ENCODE measurements around the gene ZNF546. TPM values are rescaled to one million over a fixed set of nuclear protein-coding genes. Genes with fewer than 3 reads are reported as not detected.
"Not testable (repeated sequence)": the region's sequence is repeated elsewhere in the genome, so short reads cannot be mapped to it uniquely, and the experiment has no call there.

The ZNF546 gene
- total RNA-seq = 10 to 100 TPM in 1 of 2 donors, 1 to 10 TPM in 1; 4.3 to 10.6 TPM
- polyA plus RNA-seq = 1 to 10 TPM in 1 of 2 donors, under 1 TPM in 1; 0.50 to 1.9 TPM
- long read RNA-seq, donor 1, partial matches to known transcripts = 1 of 2 reads
- long read RNA-seq, donor 1, other reads (novel, unspliced or antisense) = 1 of 2 reads
- long read RNA-seq, donor 2, partial matches to known transcripts = 2 of 6 reads
- long read RNA-seq, donor 2, other reads (novel, unspliced or antisense) = 4 of 6 reads

DNA sequence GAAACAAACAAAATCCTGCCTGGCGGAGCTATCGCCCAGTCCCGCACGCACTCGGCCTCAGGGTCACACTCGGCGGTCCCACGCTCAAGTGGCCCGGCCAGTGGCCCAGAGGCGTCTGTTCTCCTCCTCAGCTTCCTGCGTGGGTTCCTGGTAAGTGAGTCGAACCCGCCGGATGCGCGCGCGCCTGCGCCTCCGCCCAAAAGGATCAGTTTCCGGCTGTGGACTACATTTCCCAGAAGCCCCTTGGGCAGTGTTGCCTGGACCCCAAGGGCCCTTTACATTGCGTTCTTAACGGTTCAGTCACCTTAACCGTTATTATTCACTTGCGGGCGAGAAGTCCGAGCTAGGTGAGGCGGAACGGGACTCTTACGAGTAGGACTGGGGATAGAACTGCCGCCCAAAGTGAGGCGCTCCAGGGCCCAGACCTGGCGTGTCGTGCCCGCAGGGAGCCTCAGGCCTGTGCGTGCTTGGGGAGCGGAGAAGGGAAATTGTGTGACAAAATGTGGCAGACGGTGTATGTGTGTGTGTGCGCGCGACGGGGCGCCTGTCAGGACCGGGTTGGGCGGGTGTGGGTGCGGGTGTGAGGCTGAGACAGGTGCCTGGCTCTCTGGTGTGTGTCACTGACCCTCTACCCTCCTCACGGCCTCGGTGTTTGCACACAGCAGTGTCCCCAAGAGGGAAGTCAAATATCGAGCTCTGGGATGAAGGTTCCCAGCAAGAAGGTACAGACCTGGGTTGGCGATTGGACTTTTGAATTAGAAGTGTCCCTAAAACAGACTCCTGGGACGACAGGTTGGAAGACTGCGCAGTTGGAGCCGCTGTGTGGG is at the start of gene ZNF546:
TSS of gene ZNF546 (plus strand) at position 250 of the 827 bp plus-strand sequence. CDS start 1,267 bp downstream, outside the sequence.
- 4% methylated on average over 51 to 53 of the region's 53 CpGs for WGBS, 2 donors
- intact Hi-C loops (cut with DNase I) = no loop called here
- DNase-seq = peak; percentile 96 to 97

DNA sequence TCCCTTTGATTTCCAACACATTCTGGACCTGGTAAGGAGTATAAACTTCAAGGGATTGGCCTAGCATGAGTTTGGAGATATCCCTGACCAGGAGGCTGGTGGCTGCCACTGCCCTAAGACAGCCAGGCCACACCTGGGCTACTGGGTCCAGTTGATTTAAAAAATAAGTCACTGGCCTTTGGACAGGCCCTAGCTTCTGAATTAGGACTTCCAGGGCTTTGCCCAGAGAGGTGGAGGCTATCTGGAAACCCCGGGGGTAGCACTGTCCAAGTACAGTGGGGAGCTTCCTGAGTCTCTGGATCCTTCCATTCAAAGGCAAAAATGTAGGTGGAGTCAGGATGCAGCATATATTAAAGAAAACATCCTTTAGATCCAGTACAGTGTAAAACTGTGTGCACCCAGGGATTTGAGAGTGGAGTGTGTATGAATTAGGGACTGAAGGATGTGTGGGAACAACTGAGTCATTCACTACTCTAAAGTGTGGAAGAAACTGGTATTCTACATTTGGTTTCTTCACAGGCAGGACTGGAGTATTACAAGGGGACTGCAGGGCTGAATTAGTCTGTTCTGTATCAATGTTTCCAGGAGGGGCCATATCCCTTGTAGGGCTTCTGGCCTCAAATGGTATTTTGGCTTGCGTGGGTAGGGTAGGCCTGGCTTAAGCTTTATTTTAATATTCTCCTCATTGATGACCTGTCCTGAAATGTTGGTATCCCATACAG is 47.7 kb upstream of the ZNF546 start:
- no peaks in the 10 kb centered on the region for H3K36me3 ChIP-seq (ENCODE audit: control insufficient read depth in 1 of 2, insufficient read depth in 2 of 2, low read length in 1 of 2)
- no peaks in the 10 kb centered on the region for H3K9me3 ChIP-seq (ENCODE audit: control insufficient read depth, low read length)
- ATAC-seq (ENCODE audit: low FRiP score) = no peak
- intact Hi-C loops (cut with DNase I) = no loop called here
- H3K27ac ChIP-seq (ENCODE audit: low read depth in 1 of 2, low read length in 2 of 2) = no peak overlapping the region
- no peaks in the 10 kb centered on the region for H3K4me1 ChIP-seq (ENCODE audit: control insufficient read depth in 1 of 2, insufficient read depth in 2 of 2, low read length in 2 of 2)
- 85 to 86% methylated on average over 2 of the region's 2 CpGs for WGBS, 2 donors
- H3K4me3 ChIP-seq (ENCODE audit: low read length in 2 of 2) = no peak overlapping the region
- H3K27me3 ChIP-seq (ENCODE audit: control insufficient read depth in 1 of 2, insufficient read depth in 2 of 2, low read length in 1 of 2) = no peaks in the 10 kb centered on the region
- DNase-seq = no peak

More for the DNA sequence above, at the start of gene ZNF546:
- no peaks in the 10 kb centered on the region for H3K36me3 ChIP-seq (ENCODE audit: control insufficient read depth in 1 of 2, insufficient read depth in 2 of 2, low read length in 1 of 2)
- H3K9me3 ChIP-seq (ENCODE audit: control insufficient read depth, low read length) = no peaks in the 10 kb centered on the region
- H3K4me3 ChIP-seq (ENCODE audit: low read length in 2 of 2) = peak within 1 kb of the TSS; percentile 39 to 63
- peak within 1 kb of the TSS; percentile 45 to 87 for H3K27ac ChIP-seq (ENCODE audit: low read depth in 1 of 2, low read length in 2 of 2)
- ATAC-seq (ENCODE audit: low FRiP score) = peak; percentile 98
- no peaks in the 10 kb centered on the region for H3K27me3 ChIP-seq (ENCODE audit: control insufficient read depth in 1 of 2, insufficient read depth in 2 of 2, low read length in 1 of 2)
- H3K4me1 ChIP-seq (ENCODE audit: control insufficient read depth in 1 of 2, insufficient read depth in 2 of 2, low read length in 2 of 2) = peaks cover 0 to 2% of the 10 kb centered on the region in 2 donors

GRCh38 chr19:39951065-39951650 is 45.7 kb upstream of the ZNF546 start:
- H3K36me3 ChIP-seq (ENCODE audit: control insufficient read depth in 1 of 2, insufficient read depth in 2 of 2, low read length in 1 of 2) = no peaks in the 10 kb centered on the region
- H3K27ac ChIP-seq (ENCODE audit: low read depth in 1 of 2, low read length in 2 of 2) = no peak overlapping the region
- H3K27me3 ChIP-seq (ENCODE audit: control insufficient read depth in 1 of 2, insufficient read depth in 2 of 2, low read length in 1 of 2) = no peaks in the 10 kb centered on the region
- WGBS, 2 donors = 86 to 87% methylated on average over 2 of the region's 2 CpGs
- H3K4me1 ChIP-seq (ENCODE audit: control insufficient read depth in 1 of 2, insufficient read depth in 2 of 2, low read length in 2 of 2) = no peaks in the 10 kb centered on the region
- DNase-seq (no peak), ATAC-seq (ENCODE audit: low FRiP score) (no peak)
- H3K9me3 ChIP-seq (ENCODE audit: control insufficient read depth, low read length) = no peaks in the 10 kb centered on the region
- no peak overlapping the region for H3K4me3 ChIP-seq (ENCODE audit: low read length in 2 of 2)
- intact Hi-C loops (cut with DNase I) = no loop called here

- Histone ChIP-seq H3K27me3 (ENCODE audit: control insufficient read depth in 1 of 2, insufficient read depth in 2 of 2, low read length in 1 of 2) (no peaks in the 10 kb centered on the region), H3K4me3 (ENCODE audit: low read length in 2 of 2) (no peak overlapping the region), H3K36me3 (ENCODE audit: control insufficient read depth in 1 of 2, insufficient read depth in 2 of 2, low read length in 1 of 2) (no peaks in the 10 kb centered on the region), H3K4me1 (ENCODE audit: control insufficient read depth in 1 of 2, insufficient read depth in 2 of 2, low read length in 2 of 2) (no peaks in the 10 kb centered on the region), H3K27ac (ENCODE audit: low read depth in 1 of 2, low read length in 2 of 2) (no peak overlapping the region), H3K9me3 (ENCODE audit: control insufficient read depth, low read length) (no peaks in the 10 kb centered on the region)
- no peak for ATAC-seq (ENCODE audit: low FRiP score)
- WGBS, 2 donors = 54 to 58% methylated on average over 3 of the region's 3 CpGs
- intact Hi-C loops (cut with DNase I) = no loop called here
- DNase-seq = no peak
Measured at GRCh38 chr19:39951686-39952085, 45.2 kb upstream of the ZNF546 start.

DNA sequence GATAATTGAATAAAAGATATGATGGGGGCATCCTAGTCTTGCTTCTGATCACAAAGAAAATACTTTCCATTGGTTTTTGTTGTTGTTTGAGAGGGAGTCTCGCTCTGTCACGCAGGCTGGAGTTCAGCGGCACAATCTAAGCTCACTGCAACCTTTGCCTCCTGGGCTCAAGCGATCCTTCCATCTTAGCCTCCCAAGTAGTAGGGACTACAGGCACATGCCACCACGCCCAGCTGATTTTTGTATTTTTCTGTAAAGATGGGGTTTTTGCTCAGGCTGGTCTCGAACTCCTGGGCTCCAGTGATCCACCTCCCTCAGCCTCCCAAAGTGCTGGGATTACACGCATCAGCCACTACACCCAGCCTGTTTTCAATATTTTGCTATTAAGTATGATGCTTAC is 42.9 kb upstream of the ZNF546 start:
- no peaks in the 10 kb centered on the region for H3K9me3 ChIP-seq (ENCODE audit: control insufficient read depth, low read length)
- H3K27me3 ChIP-seq (ENCODE audit: control insufficient read depth in 1 of 2, insufficient read depth in 2 of 2, low read length in 1 of 2) = no peaks in the 10 kb centered on the region
- no peak overlapping the region for H3K4me3 ChIP-seq (ENCODE audit: low read length in 2 of 2)
- ATAC-seq (ENCODE audit: low FRiP score) = no peak
- no peak overlapping the region for H3K27ac ChIP-seq (ENCODE audit: low read depth in 1 of 2, low read length in 2 of 2)
- no peaks in the 10 kb centered on the region for H3K36me3 ChIP-seq (ENCODE audit: control insufficient read depth in 1 of 2, insufficient read depth in 2 of 2, low read length in 1 of 2)
- DNase-seq = no peak
- intact Hi-C loops (cut with DNase I) = no loop called here
- WGBS, 2 donors = 84 to 88% methylated on average over 7 of the region's 7 CpGs
- no peaks in the 10 kb centered on the region for H3K4me1 ChIP-seq (ENCODE audit: control insufficient read depth in 1 of 2, insufficient read depth in 2 of 2, low read length in 2 of 2)

DNA sequence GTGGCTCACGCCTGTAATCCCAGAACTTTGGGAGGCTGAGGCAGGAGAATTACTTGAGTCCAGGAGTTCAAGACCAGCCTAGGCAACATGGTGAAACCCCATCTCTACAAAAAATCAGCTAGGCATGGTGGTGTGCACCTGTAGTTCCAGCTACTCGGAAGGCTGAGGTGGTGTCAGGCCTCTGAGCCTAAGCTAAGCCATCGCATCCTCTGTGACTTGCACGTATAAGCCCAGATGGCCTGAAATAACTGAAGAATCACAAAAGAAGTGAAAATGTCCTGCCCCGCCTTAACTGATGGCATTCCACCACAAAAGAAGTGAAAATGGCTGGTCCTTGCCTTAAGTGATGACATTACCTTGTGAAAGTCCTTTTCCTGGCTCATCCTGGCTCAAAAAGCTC is 39.0 kb upstream of the ZNF546 start:
- WGBS, 2 donors = 82 to 83% methylated on average over 5 of the region's 5 CpGs
- not testable (repeated sequence) for H3K4me3 ChIP-seq (ENCODE audit: low read length in 2 of 2); H3K36me3 ChIP-seq (ENCODE audit: control insufficient read depth in 1 of 2, insufficient read depth in 2 of 2, low read length in 1 of 2)

DNA sequence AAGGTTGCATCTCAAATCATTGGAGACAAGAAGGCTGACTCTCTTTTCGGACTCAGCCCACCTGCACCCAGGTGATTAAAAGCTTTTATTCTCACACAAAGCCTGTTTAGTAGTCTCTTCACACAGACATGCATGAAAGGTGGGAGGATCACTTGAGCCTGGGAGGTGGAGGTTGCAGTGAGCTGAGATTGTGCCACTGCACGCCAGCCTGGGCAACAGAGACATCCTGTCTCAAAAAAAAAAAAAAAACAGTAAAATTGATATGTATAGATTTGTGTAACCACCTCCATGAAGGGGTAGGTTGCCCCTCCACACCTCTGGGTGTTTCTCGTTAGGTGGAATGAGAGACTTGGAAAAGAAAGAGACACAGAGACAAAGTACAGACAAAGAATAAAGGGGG is 37.9 kb upstream of the ZNF546 start:
- H3K27me3 ChIP-seq (ENCODE audit: control insufficient read depth in 1 of 2, insufficient read depth in 2 of 2, low read length in 1 of 2); H3K27ac ChIP-seq (ENCODE audit: low read depth in 1 of 2, low read length in 2 of 2); H3K36me3 ChIP-seq (ENCODE audit: control insufficient read depth in 1 of 2, insufficient read depth in 2 of 2, low read length in 1 of 2); H3K4me1 ChIP-seq (ENCODE audit: control insufficient read depth in 1 of 2, insufficient read depth in 2 of 2, low read length in 2 of 2); H3K9me3 ChIP-seq (ENCODE audit: control insufficient read depth, low read length); intact Hi-C loops (cut with DNase I); DNase-seq; ATAC-seq (ENCODE audit: low FRiP score); H3K4me3 ChIP-seq (ENCODE audit: low read length in 2 of 2): not testable (repeated sequence)
- WGBS, 2 donors = 73 to 76% methylated on average over 3 of the region's 3 CpGs

More for the DNA sequence above, 39.0 kb upstream of the ZNF546 start:
- DNase-seq; ATAC-seq (ENCODE audit: low FRiP score); intact Hi-C loops (cut with DNase I); H3K4me1 ChIP-seq (ENCODE audit: control insufficient read depth in 1 of 2, insufficient read depth in 2 of 2, low read length in 2 of 2); H3K9me3 ChIP-seq (ENCODE audit: control insufficient read depth, low read length); H3K27ac ChIP-seq (ENCODE audit: low read depth in 1 of 2, low read length in 2 of 2); H3K27me3 ChIP-seq (ENCODE audit: control insufficient read depth in 1 of 2, insufficient read depth in 2 of 2, low read length in 1 of 2): not testable (repeated sequence)

DNA sequence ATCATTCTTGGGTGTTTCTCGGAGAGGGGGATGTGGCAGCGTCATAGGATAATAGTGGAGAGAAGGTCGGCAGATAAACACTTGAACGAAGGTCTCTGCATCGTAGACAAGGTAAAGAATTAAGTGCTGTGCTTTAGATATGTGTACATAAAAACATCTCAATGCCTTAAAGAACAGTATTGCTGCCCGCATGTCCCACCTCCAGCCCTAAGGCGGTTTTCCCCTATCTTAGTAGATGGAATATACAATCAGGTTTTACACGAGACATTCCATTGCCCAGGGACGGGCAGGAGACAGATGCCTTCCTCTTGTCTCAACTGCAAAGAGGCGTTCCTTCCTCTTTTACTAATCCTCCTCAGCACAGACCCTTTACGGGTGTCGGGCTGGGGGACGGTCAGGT is 37.5 kb upstream of the ZNF546 start:
- H3K9me3 ChIP-seq (ENCODE audit: control insufficient read depth, low read length); H3K4me1 ChIP-seq (ENCODE audit: control insufficient read depth in 1 of 2, insufficient read depth in 2 of 2, low read length in 2 of 2); H3K36me3 ChIP-seq (ENCODE audit: control insufficient read depth in 1 of 2, insufficient read depth in 2 of 2, low read length in 1 of 2); DNase-seq; H3K27ac ChIP-seq (ENCODE audit: low read depth in 1 of 2, low read length in 2 of 2); H3K4me3 ChIP-seq (ENCODE audit: low read length in 2 of 2); ATAC-seq (ENCODE audit: low FRiP score); H3K27me3 ChIP-seq (ENCODE audit: control insufficient read depth in 1 of 2, insufficient read depth in 2 of 2, low read length in 1 of 2); intact Hi-C loops (cut with DNase I): not testable (repeated sequence)
- 58 to 66% methylated on average over 9 to 10 of the region's 13 CpGs for whole genome bisulfite sequencing, 2 donors

Measured in aorta (tissue), 5 donors.